CD14-positive monocyte (primary cell): ENCODE measurements around the gene IMPG2. TPM values are rescaled to one million over a fixed set of nuclear protein-coding genes. Genes with fewer than 3 reads are reported as not detected.

Source experiments
- DNase-seq, 3 donors: peaks; one replicate each; pipeline ENCODE4 v3.0.0-alpha.2; 2011 to 2022
- H2AFZ ChIP-seq: 2 replicates; pipeline ENCODE4 v1.6.0; 2012; ENCODE audit warnings: mild to moderate bottlenecking, low read depth, low read length, inconsistent platforms; ENCODE audit not compliant: insufficient read depth, poor library complexity, severe bottlenecking
- H3K27ac ChIP-seq, 2 donors: 1 replicate in 1 of 2; 2 replicates in 1 of 2; pipeline ENCODE4 v1.5.1; 2012 to 2013; ENCODE audit warnings: low read length in 2 of 2, control low read depth in 1 of 2, inconsistent platforms in 1 of 2, low read depth in 1 of 2, mild to moderate bottlenecking in 1 of 2
- H3K27me3 ChIP-seq, 2 donors: one replicate each; pipeline versions ENCODE4 v1.6.0 to v1.6.1; 2011 to 2013; ENCODE audit warnings: low read length in 2 of 2; ENCODE audit not compliant: control insufficient read depth in 2 of 2, insufficient read depth in 2 of 2
- H3K36me3 ChIP-seq, 2 donors: replicated peaks in 1 of 2; 1 replicate in 1 of 2; 2 replicates in 1 of 2; pipeline versions ENCODE4 v1.5.1 to v1.6.1; 2012 to 2013; ENCODE audit warnings: low read length in 2 of 2, control low read depth in 1 of 2, inconsistent platforms in 1 of 2, mild to moderate bottlenecking in 1 of 2; ENCODE audit not compliant: insufficient read depth in 2 of 2, control insufficient read depth in 1 of 2
- H3K4me1 ChIP-seq, 2 donors: 1 replicate in 1 of 2; 2 replicates in 1 of 2; pipeline versions ENCODE4 v1.5.1 to v1.6.1; 2012 to 2013; ENCODE audit warnings: low read length in 2 of 2, control low read depth in 1 of 2, inconsistent platforms in 1 of 2, mild to moderate bottlenecking in 1 of 2, moderate library complexity in 1 of 2; ENCODE audit not compliant: insufficient read depth in 2 of 2, control insufficient read depth in 1 of 2
- H3K4me2 ChIP-seq: replicated peaks from 2 replicates; pipeline ENCODE3; 2012; ENCODE audit warnings: low read length, moderate library complexity, mild to moderate bottlenecking; ENCODE audit not compliant: poor library complexity, severe bottlenecking; ENCODE audit errors: extremely low read depth
- H3K4me3 ChIP-seq, 3 experiments: fragments of 200-600 bp in 1 of 3; sonication (generic) in 1 of 3; replicated peaks in 1 of 3; 1 replicate in 2 of 3; 2 replicates in 1 of 3; pipeline ENCODE4 v1.5.1; 2011 to 2013; ENCODE audit warnings: low read length in 3 of 3, mild to moderate bottlenecking in 3 of 3, control low read depth in 2 of 3, low read depth in 2 of 3, inconsistent platforms in 1 of 3, moderate library complexity in 1 of 3
- H3K79me2 ChIP-seq: 2 replicates; pipeline ENCODE4 v1.6.0; 2012; ENCODE audit warnings: mild to moderate bottlenecking, control low read depth, inconsistent platforms, low read length, moderate library complexity; ENCODE audit not compliant: insufficient read depth
- H3K9ac ChIP-seq: 2 replicates; pipeline ENCODE4 v1.6.0; 2017; ENCODE audit warnings: low read length, mild to moderate bottlenecking; ENCODE audit not compliant: insufficient read depth, poor library complexity, severe bottlenecking
- H3K9me3 ChIP-seq, 2 donors: replicated peaks in 1 of 2; 1 replicate in 1 of 2; 2 replicates in 1 of 2; pipeline versions ENCODE4 v1.5.1 to v1.6.1; 2012 to 2013; ENCODE audit warnings: low read length in 2 of 2, control low read depth in 1 of 2; ENCODE audit not compliant: control insufficient read depth in 1 of 2, insufficient read depth in 1 of 2
- H4K20me1 ChIP-seq: 2 replicates; pipeline ENCODE4 v1.6.0; 2012; ENCODE audit warnings: mild to moderate bottlenecking, low read length, control low read depth, moderate library complexity; ENCODE audit not compliant: insufficient read depth
- H3K27ac Mint-ChIP-seq, 7 donors: one replicate each; pipeline ENCODE4 v1.8.0; 2020; ENCODE audit warnings: mild to moderate bottlenecking in 7 of 7, mixed read lengths in 7 of 7, moderate library complexity in 6 of 7, inconsistent platforms in 2 of 7
- H3K27me3 Mint-ChIP-seq, 3 donors: one replicate each; pipeline ENCODE4 v1.8.0; 2021 to 2022; ENCODE audit warnings: low read depth in 3 of 3, mild to moderate bottlenecking in 3 of 3, mixed read lengths in 3 of 3, moderate library complexity in 3 of 3, inconsistent platforms in 1 of 3
- H3K36me3 Mint-ChIP-seq, 2 donors: one replicate each; pipeline ENCODE4 v1.8.0; 2020; ENCODE audit warnings: mixed read lengths in 2 of 2, inconsistent platforms in 1 of 2, mild to moderate bottlenecking in 1 of 2
- H3K4me1 Mint-ChIP-seq: one replicate; pipeline ENCODE4 v1.8.0; 2020; ENCODE audit warnings: mild to moderate bottlenecking, mixed read lengths
- H3K4me3 Mint-ChIP-seq, 2 donors: one replicate each; pipeline ENCODE4 v1.8.0; 2020; ENCODE audit warnings: mild to moderate bottlenecking in 2 of 2, mixed read lengths in 2 of 2, moderate library complexity in 1 of 2
- H3K9me3 Mint-ChIP-seq, 7 donors: one replicate each; pipeline ENCODE4 v1.8.0; 2020 to 2022; ENCODE audit warnings: mixed read lengths in 7 of 7, mild to moderate bottlenecking in 6 of 7, moderate library complexity in 6 of 7, inconsistent platforms in 2 of 7
- WGBS: methylation state at CpG from one replicate; pipeline ENCODE4 v1.1.5; 2013; ENCODE audit warnings: missing lambda C conversion rate; ENCODE audit not compliant: insufficient coverage; 5-methylcytosine and 5-hydroxymethylcytosine counted together
- intact Hi-C, 2 donors: fragments of 100-400 bp; cut with micrococcal nuclease; formaldehyde crosslinking; loops; one replicate each; pipeline versions ENCODE4 v1.15.0 to v1.15.1; 2023
- polyA plus RNA-seq, 3 donors: library from polyadenylated mRNA; depleted of rRNA in 1 of 3; unstranded in 2 of 3; stranded (reverse) in 1 of 3; fragments of 300-500 nt in 2 of 3; fragments of >200 nt in 1 of 3; fragmentation: Illumina TruSeq in 2 of 3; gene quantifications; 1 replicate in 2 of 3; 2 replicates in 1 of 3; pipeline ENCODE4 v1.2.3, GENCODE V29; 2012 to 2021
- TF ChIP-seq, protein P1 (sequence below): fragments of 200-600 bp; IDR thresholded peaks from one replicate; pipeline ENCODE4 v1.8.0; 2022; ENCODE audit warnings: antibody characterized with exemption, mild to moderate bottlenecking

IMPG2 gene
- polyA plus RNA-seq, 3 donors: 0.04 to 0.15 TPM; not detected in 1

DNA sequence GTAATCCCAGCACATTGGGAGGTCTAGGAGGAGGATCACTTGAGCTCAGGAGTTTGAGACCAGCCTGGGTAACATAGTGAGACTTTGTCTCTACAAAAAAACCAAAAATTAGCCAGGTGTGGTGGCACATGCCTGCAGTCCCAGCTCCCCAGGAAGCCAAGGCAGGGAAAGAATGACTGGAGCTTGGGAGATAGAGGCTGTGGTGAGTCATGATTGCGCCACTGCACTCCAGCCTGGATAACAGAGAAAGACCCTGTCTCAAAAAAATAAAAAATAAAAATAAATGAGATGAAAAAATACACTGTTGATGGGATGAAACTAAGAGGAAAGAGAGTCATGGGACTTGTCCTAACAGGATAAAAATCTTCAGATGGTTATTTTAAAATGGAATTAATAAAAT, 137.6 kb downstream of the IMPG2 start:
- Mint-ChIP-seq H3K27me3 (peaks cover 0 to 8% (median 2%) of the 10 kb centered on the region in 3 donors), H3K27ac (no peak overlapping the region)
- no peak overlapping the region for H2AFZ ChIP-seq

DNA sequence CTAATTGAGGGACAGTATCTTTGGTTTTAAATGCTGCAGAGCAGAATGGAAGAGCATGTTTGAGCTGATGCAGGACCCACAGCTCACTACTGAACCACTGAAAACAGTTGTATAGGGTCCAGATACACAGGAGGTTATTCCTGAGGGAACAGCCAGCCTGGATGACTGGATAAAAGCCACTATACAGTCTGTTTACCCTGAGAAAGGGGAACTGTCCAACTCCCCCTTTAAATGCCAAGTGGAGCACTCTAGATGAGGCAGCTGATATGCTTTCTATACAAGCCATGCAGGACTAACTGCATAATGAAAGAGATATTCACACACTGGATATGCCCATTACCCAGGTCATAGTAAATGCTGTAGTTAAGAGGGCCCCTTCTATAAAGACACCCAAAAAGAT, 138.6 kb downstream of the IMPG2 start:
- TF ChIP-seq, protein P1, sequence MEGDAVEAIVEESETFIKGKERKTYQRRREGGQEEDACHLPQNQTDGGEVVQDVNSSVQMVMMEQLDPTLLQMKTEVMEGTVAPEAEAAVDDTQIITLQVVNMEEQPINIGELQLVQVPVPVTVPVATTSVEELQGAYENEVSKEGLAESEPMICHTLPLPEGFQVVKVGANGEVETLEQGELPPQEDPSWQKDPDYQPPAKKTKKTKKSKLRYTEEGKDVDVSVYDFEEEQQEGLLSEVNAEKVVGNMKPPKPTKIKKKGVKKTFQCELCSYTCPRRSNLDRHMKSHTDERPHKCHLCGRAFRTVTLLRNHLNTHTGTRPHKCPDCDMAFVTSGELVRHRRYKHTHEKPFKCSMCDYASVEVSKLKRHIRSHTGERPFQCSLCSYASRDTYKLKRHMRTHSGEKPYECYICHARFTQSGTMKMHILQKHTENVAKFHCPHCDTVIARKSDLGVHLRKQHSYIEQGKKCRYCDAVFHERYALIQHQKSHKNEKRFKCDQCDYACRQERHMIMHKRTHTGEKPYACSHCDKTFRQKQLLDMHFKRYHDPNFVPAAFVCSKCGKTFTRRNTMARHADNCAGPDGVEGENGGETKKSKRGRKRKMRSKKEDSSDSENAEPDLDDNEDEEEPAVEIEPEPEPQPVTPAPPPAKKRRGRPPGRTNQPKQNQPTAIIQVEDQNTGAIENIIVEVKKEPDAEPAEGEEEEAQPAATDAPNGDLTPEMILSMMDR: no peak
- no peak for DNase-seq
- peaks cover 0 to 6% (median 2%) of the 10 kb centered on the region in 3 donors for H3K27me3 Mint-ChIP-seq
- Histone ChIP-seq H2AFZ (no peak overlapping the region), H3K27me3 (no peaks in the 10 kb centered on the region), H3K9ac (no peak overlapping the region), H3K36me3 (no peaks in the 10 kb centered on the region), H3K4me3 (no peak overlapping the region), H3K4me2 (no peak overlapping the region), H3K79me2 (no peaks in the 10 kb centered on the region), H3K4me1 (no peaks in the 10 kb centered on the region), H4K20me1 (no peaks in the 10 kb centered on the region), H3K27ac (no peak overlapping the region), H3K9me3 (no peaks in the 10 kb centered on the region)
- H3K27ac Mint-ChIP-seq: no peak overlapping the region
- H3K36me3 Mint-ChIP-seq: no peaks in the 10 kb centered on the region
- no peaks in the 10 kb centered on the region for H3K4me1 Mint-ChIP-seq
- intact Hi-C loops: no loop called here
- peaks cover 2 to 6% (median 5%) of the 10 kb centered on the region in 7 donors for H3K9me3 Mint-ChIP-seq
- H3K4me3 Mint-ChIP-seq: no peak overlapping the region

More for the DNA sequence above, 137.6 kb downstream of the IMPG2 start:
- DNase-seq: no peak
- intact Hi-C loops: no loop called here
- Mint-ChIP-seq H3K4me3 (no peak overlapping the region), H3K4me1 (no peaks in the 10 kb centered on the region), H3K36me3 (no peaks in the 10 kb centered on the region), H3K9me3 (peaks cover 4 to 12% (median 5%) of the 10 kb centered on the region in 7 donors)
- no peaks in the 10 kb centered on the region for H3K27me3 ChIP-seq
- no CpG with 5 or more reads among the region's 1 CpG for WGBS
- no peak overlapping the region for H3K4me3 ChIP-seq
- no peaks in the 10 kb centered on the region for H3K9me3 ChIP-seq
- H3K79me2 ChIP-seq: no peaks in the 10 kb centered on the region
- no peak overlapping the region for H3K4me2 ChIP-seq
- H4K20me1 ChIP-seq: no peaks in the 10 kb centered on the region
- no peaks in the 10 kb centered on the region for H3K4me1 ChIP-seq
- no peak overlapping the region for H3K9ac ChIP-seq
- TF ChIP-seq, protein P1: no peak
- H3K27ac ChIP-seq: no peak overlapping the region
- no peaks in the 10 kb centered on the region for H3K36me3 ChIP-seq
